HTERT RPE-1 (cell line): ENCODE results near the gene VASN.

Experiments
- in situ Hi-C: fragments of 300-500 bp; cut with MboI; formaldehyde crosslinking; loops from 4 replicates; pipeline ENCODE4 v1.14.3; 2020; ENCODE audit warnings: low sequenced_read_pairs

VASN gene

GRCh38 chr16:4401094-4401501, 29.4 kb downstream of the VASN start:
- in situ Hi-C loops: no loop called here

GRCh38 chr16:4401510-4401909, 29.9 kb downstream of the VASN start:
- in situ Hi-C loops: no loop called here

- in situ Hi-C loops: no loop called here
Observed at GRCh38 chr16:4402439-4403132, 30.9 kb downstream of the VASN start.

GRCh38 chr16:4403133-4403949, 31.7 kb downstream of the VASN start:
- in situ Hi-C loops: no loop called here

- in situ Hi-C loops: no loop called here
Observed at GRCh38 chr16:4404247-4404966, 32.8 kb downstream of the VASN start.

GRCh38 chr16:4404967-4405696, 33.5 kb downstream of the VASN start:
- in situ Hi-C loops: no loop called here

GRCh38 chr16:4407543-4408322, 36.1 kb downstream of the VASN start:
- in situ Hi-C loops: no loop called here

- in situ Hi-C loops: no loop called here
Observed at GRCh38 chr16:4408323-4408690, 36.7 kb downstream of the VASN start.

- in situ Hi-C loops: no loop called here
Observed at GRCh38 chr16:4409081-4409932, 37.7 kb downstream of the VASN start.

GRCh38 chr16:4410335-4411075, 38.9 kb downstream of the VASN start:
- in situ Hi-C loops: no loop called here

- in situ Hi-C loops: no loop called here
Observed at GRCh38 chr16:4411684-4412083, 40.0 kb downstream of the VASN start.

- in situ Hi-C loops: no loop called here
Observed at GRCh38 chr16:4412159-4412558, 40.5 kb downstream of the VASN start.

GRCh38 chr16:4412854-4413253, 41.2 kb downstream of the VASN start:
- in situ Hi-C loops: no loop called here

GRCh38 chr16:4414187-4414917, 42.7 kb downstream of the VASN start:
- in situ Hi-C loops: no loop called here

GRCh38 chr16:4415538-4416199, 44.0 kb downstream of the VASN start:
- in situ Hi-C loops: no loop called here

GRCh38 chr16:4416200-4417032, 44.8 kb downstream of the VASN start, which contains the start of gene CORO7:
TSS of gene CORO7 (minus strand) at chr16:4416596. CDS start at chr16:4416518, 78 bp downstream.
- in situ Hi-C loops: no loop called here
